Panc1 (cell line): ENCODE measurements around the gene FBXW4. TPM values are rescaled to one million over a fixed set of nuclear protein-coding genes. Genes with fewer than 3 reads are reported as not detected.

Experiments
- ATAC-seq: fragments of 200-7000 bp; cut with Tn5 transposase; 2 replicates; pipeline ENCODE4 v1.9.1; 2020; ENCODE audit warnings: mild to moderate bottlenecking, moderate library complexity
- BruUV-seq: library from RNA; stranded (reverse); fragments of 400-500 nt; replicated peaks from 2 replicates; lab custom pipeline; 2021; lab: Mats Ljungman, UMichigan
- CTCF ChIA-PET: fragments of 300-600 bp; sonication (Branson Sonifier 250); formaldehyde crosslinking; loops from one replicate; lab custom pipeline; 2022; ENCODE audit warnings: antibody characterized with exemption; lab: Charles Lee
- POLR2A ChIA-PET: fragments of 300-600 bp; sonication (Branson Sonifier 250); formaldehyde crosslinking; loops from one replicate; lab custom pipeline; 2022; ENCODE audit warnings: antibody characterized with exemption; lab: Charles Lee
- DNase-seq: peaks from one replicate; pipeline ENCODE4 v3.0.0-alpha.2; 2010; ENCODE audit warnings: low read depth, low spot score
- H3K27ac ChIP-seq: 2 replicates; pipeline ENCODE4 v1.5.1; 2011; ENCODE audit warnings: mild to moderate bottlenecking, low read length, inconsistent platforms
- H3K27me3 ChIP-seq: fragments of 200-500 bp; sonication (Bioruptor generic); 2 replicates; pipeline ENCODE4 v1.6.0; 2014; ENCODE audit warnings: low read length, inconsistent platforms; ENCODE audit not compliant: control insufficient read depth, insufficient read depth
- H3K36me3 ChIP-seq: fragments of 200-500 bp; sonication (Bioruptor generic); 2 replicates; pipeline ENCODE4 v1.5.1; 2014; ENCODE audit warnings: inconsistent platforms, mild to moderate bottlenecking, low read length, moderate library complexity; ENCODE audit not compliant: control insufficient read depth, insufficient read depth
- H3K4me1 ChIP-seq: 2 replicates; pipeline ENCODE4 v1.5.1; 2011; ENCODE audit warnings: inconsistent platforms, mild to moderate bottlenecking, low read length, moderate library complexity; ENCODE audit not compliant: control insufficient read depth, insufficient read depth
- H3K4me3 ChIP-seq, 2 experiments: 2 replicates each; pipeline ENCODE4 v1.5.1; 2011 to 2012; ENCODE audit warnings: low read depth in 2 of 2, low read length in 2 of 2, mild to moderate bottlenecking in 2 of 2, inconsistent platforms in 1 of 2, moderate library complexity in 1 of 2
- H3K9me3 ChIP-seq: fragments of 200-500 bp; sonication (Bioruptor generic); 2 replicates; pipeline ENCODE4 v1.5.1; 2014; ENCODE audit warnings: low read depth, mild to moderate bottlenecking, inconsistent platforms, low read length, moderate library complexity; ENCODE audit not compliant: control insufficient read depth, insufficient read depth
- CTCF ChIP-seq: fragments of 450-650 bp; IDR thresholded peaks from 2 replicates; pipeline ENCODE4 v1.5.1; 2017; ENCODE audit warnings: mild to moderate bottlenecking
- POLR2AphosphoS5 ChIP-seq: IDR thresholded peaks from 2 replicates; pipeline ENCODE4 v1.6.1; 2012; ENCODE audit warnings: mild to moderate bottlenecking, low read depth, low read length, moderate library complexity
- SIN3A ChIP-seq: IDR thresholded peaks from 2 replicates; pipeline ENCODE4 v1.6.1; 2012; ENCODE audit warnings: low read depth, mild to moderate bottlenecking, low read length, moderate library complexity, borderline replicate concordance; ENCODE audit not compliant: insufficient read depth
- TCF7L2 ChIP-seq: IDR thresholded peaks from 2 replicates; pipeline ENCODE4 v1.6.1; 2011; ENCODE audit warnings: mild to moderate bottlenecking, low read depth, low read length, inconsistent platforms
- in situ Hi-C: cut with HindIII; loops from 2 replicates; pipeline ENCODE4 v1.10.0; 2016; ENCODE audit warnings: low sequenced_read_pairs, low pct_unique_long_range_greater_than_20kb
- intact Hi-C: fragments of 100-400 bp; cut with micrococcal nuclease; formaldehyde crosslinking; loops from one replicate; pipeline ENCODE4 v1.10.0; 2022; ENCODE audit not compliant: unreplicated experiment
- total RNA-seq: library from RNA; stranded (reverse); gene quantifications from one replicate; pipeline ENCODE4 v1.2.1, GENCODE V29; 2021; ENCODE audit not compliant: unreplicated experiment
- TF ChIP-seq, protein P1 (sequence below), 2 experiments: IDR thresholded peaks; 2 replicates each; pipeline ENCODE4 v1.6.1; 2011 to 2012; ENCODE audit warnings: low read depth in 2 of 2, control low read depth in 1 of 2, low read length in 1 of 2, mild to moderate bottlenecking in 1 of 2, moderate library complexity in 1 of 2; ENCODE audit not compliant: insufficient read depth in 1 of 2

The FBXW4 gene
- total RNA-seq, 1 experiment from 2014 or later = 61.5 TPM

GRCh38 chr10:101585841-101586240 is 109.1 kb downstream of the FBXW4 start:
- CTCF ChIA-PET = no interaction called here
- Histone ChIP-seq H3K27ac (no peak overlapping the region), H3K4me1 (peaks cover 13% of the 10 kb centered on the region), H3K27me3 (no peaks in the 10 kb centered on the region), H3K36me3 (peaks cover 13% of the 10 kb centered on the region), H3K9me3 (no peaks in the 10 kb centered on the region), H3K4me3 (no peak overlapping the region)
- in situ Hi-C loops = no loop called here
- intact Hi-C loops = no loop called here
- no peak for DNase-seq
- BruUV-seq = no TSS peak
- no peak for TF ChIP-seq TCF7L2
- TF ChIP-seq, protein P1, sequence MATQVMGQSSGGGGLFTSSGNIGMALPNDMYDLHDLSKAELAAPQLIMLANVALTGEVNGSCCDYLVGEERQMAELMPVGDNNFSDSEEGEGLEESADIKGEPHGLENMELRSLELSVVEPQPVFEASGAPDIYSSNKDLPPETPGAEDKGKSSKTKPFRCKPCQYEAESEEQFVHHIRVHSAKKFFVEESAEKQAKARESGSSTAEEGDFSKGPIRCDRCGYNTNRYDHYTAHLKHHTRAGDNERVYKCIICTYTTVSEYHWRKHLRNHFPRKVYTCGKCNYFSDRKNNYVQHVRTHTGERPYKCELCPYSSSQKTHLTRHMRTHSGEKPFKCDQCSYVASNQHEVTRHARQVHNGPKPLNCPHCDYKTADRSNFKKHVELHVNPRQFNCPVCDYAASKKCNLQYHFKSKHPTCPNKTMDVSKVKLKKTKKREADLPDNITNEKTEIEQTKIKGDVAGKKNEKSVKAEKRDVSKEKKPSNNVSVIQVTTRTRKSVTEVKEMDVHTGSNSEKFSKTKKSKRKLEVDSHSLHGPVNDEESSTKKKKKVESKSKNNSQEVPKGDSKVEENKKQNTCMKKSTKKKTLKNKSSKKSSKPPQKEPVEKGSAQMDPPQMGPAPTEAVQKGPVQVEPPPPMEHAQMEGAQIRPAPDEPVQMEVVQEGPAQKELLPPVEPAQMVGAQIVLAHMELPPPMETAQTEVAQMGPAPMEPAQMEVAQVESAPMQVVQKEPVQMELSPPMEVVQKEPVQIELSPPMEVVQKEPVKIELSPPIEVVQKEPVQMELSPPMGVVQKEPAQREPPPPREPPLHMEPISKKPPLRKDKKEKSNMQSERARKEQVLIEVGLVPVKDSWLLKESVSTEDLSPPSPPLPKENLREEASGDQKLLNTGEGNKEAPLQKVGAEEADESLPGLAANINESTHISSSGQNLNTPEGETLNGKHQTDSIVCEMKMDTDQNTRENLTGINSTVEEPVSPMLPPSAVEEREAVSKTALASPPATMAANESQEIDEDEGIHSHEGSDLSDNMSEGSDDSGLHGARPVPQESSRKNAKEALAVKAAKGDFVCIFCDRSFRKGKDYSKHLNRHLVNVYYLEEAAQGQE (IDR thresholded peaks at IDR 0.05; ENCODE audit: insufficient read depth in 1 of 2, low read depth in 2 of 2, low read length in 1 of 2) = no peak
- no peak for TF ChIP-seq POLR2AphosphoS5
- no peak for TF ChIP-seq SIN3A
- TF ChIP-seq CTCF = no peak
- ATAC-seq = no peak
- POLR2A ChIA-PET = no interaction called here

GRCh38 chr10:101580486-101581399 is 114.2 kb downstream of the FBXW4 start:
- no peak for DNase-seq
- no peaks in the 10 kb centered on the region for H3K27me3 ChIP-seq
- ChIA-PET POLR2A (interaction anchor here (0.6 to 0.7 kb wide), 2 partner anchors 21 to 65 kb away, joined by 4 read pairs; no protein-coding TSS in a partner anchor), CTCF (interaction anchor here (0.7 to 1.2 kb wide), 2 partner anchors 10 to 121 kb away, joined by 5 read pairs; no protein-coding TSS in a partner anchor)
- intact Hi-C loops = no loop called here
- no peaks in the 10 kb centered on the region for H3K4me1 ChIP-seq
- H3K4me3 ChIP-seq = no peak overlapping the region
- peaks cover 3% of the 10 kb centered on the region; the same call in 1 of the 2 replicates for H3K36me3 ChIP-seq
- H3K9me3 ChIP-seq = no peaks in the 10 kb centered on the region
- BruUV-seq = no TSS peak
- in situ Hi-C loops = no loop called here
- no peak for ATAC-seq
- H3K27ac ChIP-seq = no peak overlapping the region
- no peak for TF ChIP-seq POLR2AphosphoS5
- TF ChIP-seq CTCF = no peak
- TF ChIP-seq SIN3A = no peak
- TF ChIP-seq, protein P1 (IDR thresholded peaks at IDR 0.05; ENCODE audit: insufficient read depth in 1 of 2, low read depth in 2 of 2, low read length in 1 of 2) = no peak
- TF ChIP-seq TCF7L2 = no peak
